Measurements from ENCODE around the gene FAM234A.

- TF ChIP-seq CTCF (IDR thresholded peaks at IDR 0.05; ENCODE audit: low read depth, low read length) (no peak), POLR2A (IDR thresholded peaks at IDR 0.05; ENCODE audit: extremely low read depth, insufficient read length) (no peak), MYC (IDR thresholded peaks at IDR 0.05; ENCODE audit: low read depth, low read length) (no peak), MAX (IDR thresholded peaks at IDR 0.05; ENCODE audit: low read depth, low read length) (no peak)
Observed at GRCh38 chr16:303760-304505, 69.3 kb downstream of the FAM234A start.
